Measurements from ENCODE around the gene SLC22A6.
"Not testable (repeated sequence)": the region's sequence is repeated elsewhere in the genome, so short reads cannot be mapped to it uniquely, and the experiment has no call there.

The SLC22A6 gene

GRCh38 chr11:62953811-62954210 is 31.0 kb downstream of the SLC22A6 start:
- Histone ChIP-seq H3K36me3 (ENCODE audit: control insufficient read depth, low read depth, low read length) (no peaks in the 10 kb centered on the region), H3K4me1 (ENCODE audit: control insufficient read depth, low read depth, low read length) (no peaks in the 10 kb centered on the region), H3K27ac (ENCODE audit: low read length) (no peak overlapping the region), H3K9ac (ENCODE audit: low read length) (no peak overlapping the region), H3K27me3 (ENCODE audit: control insufficient read depth, insufficient read depth, low read length) (no peaks in the 10 kb centered on the region), H3K9me3 (ENCODE audit: control insufficient read depth, low read depth, low read length) (no peaks in the 10 kb centered on the region), H3K4me3 (ENCODE audit: low read length) (no peak overlapping the region)

- H3K27ac ChIP-seq (ENCODE audit: low read length), result no peak overlapping the region
- no peaks in the 10 kb centered on the region for H3K4me1 ChIP-seq (ENCODE audit: control insufficient read depth, low read depth, low read length)
- no peak overlapping the region for H3K9ac ChIP-seq (ENCODE audit: low read length)
- no peaks in the 10 kb centered on the region for H3K9me3 ChIP-seq (ENCODE audit: control insufficient read depth, low read depth, low read length)
- H3K36me3 ChIP-seq (ENCODE audit: control insufficient read depth, low read depth, low read length), result no peaks in the 10 kb centered on the region
- H3K27me3 ChIP-seq (ENCODE audit: control insufficient read depth, insufficient read depth, low read length), result no peaks in the 10 kb centered on the region
- no peak overlapping the region for H3K4me3 ChIP-seq (ENCODE audit: low read length)
These were observed 35.9 kb downstream of the SLC22A6 start for GRCh38 chr11:62948765-62949320.

GRCh38 chr11:62945538-62945937 is 39.2 kb downstream of the SLC22A6 start:
- H3K4me3 ChIP-seq (ENCODE audit: low read length); H3K4me1 ChIP-seq (ENCODE audit: control insufficient read depth, low read depth, low read length); H3K27me3 ChIP-seq (ENCODE audit: control insufficient read depth, insufficient read depth, low read length); H3K27ac ChIP-seq (ENCODE audit: low read length); H3K9ac ChIP-seq (ENCODE audit: low read length); H3K36me3 ChIP-seq (ENCODE audit: control insufficient read depth, low read depth, low read length); H3K9me3 ChIP-seq (ENCODE audit: control insufficient read depth, low read depth, low read length): not testable (repeated sequence)

- not testable (repeated sequence) for H3K4me3 ChIP-seq (ENCODE audit: low read length); H3K27ac ChIP-seq (ENCODE audit: low read length); H3K4me1 ChIP-seq (ENCODE audit: control insufficient read depth, low read depth, low read length); H3K27me3 ChIP-seq (ENCODE audit: control insufficient read depth, insufficient read depth, low read length); H3K36me3 ChIP-seq (ENCODE audit: control insufficient read depth, low read depth, low read length); H3K9ac ChIP-seq (ENCODE audit: low read length); H3K9me3 ChIP-seq (ENCODE audit: control insufficient read depth, low read depth, low read length)
These were observed 47.2 kb downstream of the SLC22A6 start for GRCh38 chr11:62937528-62937927.

- no peaks in the 10 kb centered on the region for H3K9me3 ChIP-seq (ENCODE audit: control insufficient read depth, low read depth, low read length)
These were observed 50.3 kb downstream of the SLC22A6 start for GRCh38 chr11:62934496-62934785.

GRCh38 chr11:62933750-62934495 is 50.8 kb downstream of the SLC22A6 start:
- Histone ChIP-seq H3K4me3 (ENCODE audit: low read length) (no peak overlapping the region), H3K9me3 (ENCODE audit: control insufficient read depth, low read depth, low read length) (no peaks in the 10 kb centered on the region), H3K27ac (ENCODE audit: low read length) (no peak overlapping the region), H3K36me3 (ENCODE audit: control insufficient read depth, low read depth, low read length) (no peaks in the 10 kb centered on the region), H3K4me1 (ENCODE audit: control insufficient read depth, low read depth, low read length) (peaks cover 6% of the 10 kb centered on the region), H3K9ac (ENCODE audit: low read length) (no peak overlapping the region), H3K27me3 (ENCODE audit: control insufficient read depth, insufficient read depth, low read length) (peaks cover 5% of the 10 kb centered on the region)

More at GRCh38 chr11:62934496-62934785, 50.3 kb downstream of the SLC22A6 start:
- no peaks in the 10 kb centered on the region for H3K36me3 ChIP-seq (ENCODE audit: control insufficient read depth, low read depth, low read length)
- no peak overlapping the region for H3K9ac ChIP-seq (ENCODE audit: low read length)
- no peak overlapping the region for H3K27ac ChIP-seq (ENCODE audit: low read length)
- H3K4me3 ChIP-seq (ENCODE audit: low read length), result no peak overlapping the region
- H3K4me1 ChIP-seq (ENCODE audit: control insufficient read depth, low read depth, low read length), result peaks cover 6% of the 10 kb centered on the region
- no peaks in the 10 kb centered on the region for H3K27me3 ChIP-seq (ENCODE audit: control insufficient read depth, insufficient read depth, low read length)

- H3K4me3 ChIP-seq (ENCODE audit: low read length), result no peak overlapping the region
- H3K9ac ChIP-seq (ENCODE audit: low read length), result no peak overlapping the region
- no peaks in the 10 kb centered on the region for H3K36me3 ChIP-seq (ENCODE audit: control insufficient read depth, low read depth, low read length)
- H3K9me3 ChIP-seq (ENCODE audit: control insufficient read depth, low read depth, low read length), result no peaks in the 10 kb centered on the region
- no peak overlapping the region for H3K27ac ChIP-seq (ENCODE audit: low read length)
- peaks cover 7% of the 10 kb centered on the region for H3K4me1 ChIP-seq (ENCODE audit: control insufficient read depth, low read depth, low read length)
- H3K27me3 ChIP-seq (ENCODE audit: control insufficient read depth, insufficient read depth, low read length), result peaks cover 12% of the 10 kb centered on the region
These were observed 51.5 kb downstream of the SLC22A6 start for GRCh38 chr11:62933285-62933684.

- Histone ChIP-seq H3K9ac (ENCODE audit: low read length) (no peak overlapping the region), H3K4me1 (ENCODE audit: control insufficient read depth, low read depth, low read length) (peaks cover 18% of the 10 kb centered on the region), H3K9me3 (ENCODE audit: control insufficient read depth, low read depth, low read length) (no peaks in the 10 kb centered on the region), H3K27me3 (ENCODE audit: control insufficient read depth, insufficient read depth, low read length) (peaks cover 28% of the 10 kb centered on the region), H3K4me3 (ENCODE audit: low read length) (no peak overlapping the region), H3K36me3 (ENCODE audit: control insufficient read depth, low read depth, low read length) (no peaks in the 10 kb centered on the region), H3K27ac (ENCODE audit: low read length) (no peak overlapping the region)
These were observed 53.1 kb downstream of the SLC22A6 start for GRCh38 chr11:62931499-62932278.

GRCh38 chr11:62930666-62931065 is 54.1 kb downstream of the SLC22A6 start:
- no peaks in the 10 kb centered on the region for H3K9me3 ChIP-seq (ENCODE audit: control insufficient read depth, low read depth, low read length)
- H3K4me3 ChIP-seq (ENCODE audit: low read length), result no peak overlapping the region
- peaks cover 38% of the 10 kb centered on the region for H3K27me3 ChIP-seq (ENCODE audit: control insufficient read depth, insufficient read depth, low read length)
- no peak overlapping the region for H3K9ac ChIP-seq (ENCODE audit: low read length)
- no peaks in the 10 kb centered on the region for H3K36me3 ChIP-seq (ENCODE audit: control insufficient read depth, low read depth, low read length)
- H3K4me1 ChIP-seq (ENCODE audit: control insufficient read depth, low read depth, low read length), result peaks cover 20% of the 10 kb centered on the region
- H3K27ac ChIP-seq (ENCODE audit: low read length), result no peak overlapping the region

- Histone ChIP-seq H3K27ac (ENCODE audit: low read length) (no peak overlapping the region), H3K9ac (ENCODE audit: low read length) (no peak overlapping the region), H3K9me3 (ENCODE audit: control insufficient read depth, low read depth, low read length) (no peaks in the 10 kb centered on the region), H3K4me1 (ENCODE audit: control insufficient read depth, low read depth, low read length) (peaks cover 20% of the 10 kb centered on the region), H3K4me3 (ENCODE audit: low read length) (no peak overlapping the region), H3K36me3 (ENCODE audit: control insufficient read depth, low read depth, low read length) (no peaks in the 10 kb centered on the region), H3K27me3 (ENCODE audit: control insufficient read depth, insufficient read depth, low read length) (peaks cover 43% of the 10 kb centered on the region)
These were observed 54.6 kb downstream of the SLC22A6 start for GRCh38 chr11:62930157-62930556.

GRCh38 chr11:62928011-62928410 is 56.8 kb downstream of the SLC22A6 start:
- Histone ChIP-seq H3K9me3 (ENCODE audit: control insufficient read depth, low read depth, low read length) (no peaks in the 10 kb centered on the region), H3K4me1 (ENCODE audit: control insufficient read depth, low read depth, low read length) (peaks cover 29% of the 10 kb centered on the region), H3K27ac (ENCODE audit: low read length) (no peak overlapping the region), H3K4me3 (ENCODE audit: low read length) (no peak overlapping the region), H3K36me3 (ENCODE audit: control insufficient read depth, low read depth, low read length) (no peaks in the 10 kb centered on the region), H3K9ac (ENCODE audit: low read length) (no peak overlapping the region), H3K27me3 (ENCODE audit: control insufficient read depth, insufficient read depth, low read length) (peaks cover 63% of the 10 kb centered on the region)
